H4 (cell line): ENCODE measurements around the gene KLHDC7B. TPM values are rescaled to one million over a fixed set of nuclear protein-coding genes. Genes with fewer than 3 reads are reported as not detected.
"Not testable (repeated sequence)": the region's sequence is repeated elsewhere in the genome, so short reads cannot be mapped to it uniquely, and the experiment has no call there.

Experiments used
- DNase-seq: peaks from one replicate; pipeline ENCODE4 v3.0.0-alpha.2; 2015; ENCODE audit warnings: low spot score
- total RNA-seq: library from RNA; depleted of rRNA; stranded (reverse); fragments of >200 nt; shearing (Covaris generic); gene quantifications from 2 replicates; pipeline ENCODE4 v1.2.3, GENCODE V29; 2014

The KLHDC7B gene
- total RNA-seq, 1 experiment from 2014 or later, result 0.48 TPM

- no peak for DNase-seq
These were observed 28.0 kb upstream of the KLHDC7B start for GRCh38 chr22:50517495-50518260.

- DNase-seq, result no peak
These were observed 27.1 kb upstream of the KLHDC7B start for GRCh38 chr22:50518606-50519005.

- DNase-seq, result no peak
These were observed 26.5 kb upstream of the KLHDC7B start for GRCh38 chr22:50519151-50519550.

GRCh38 chr22:50520184-50520583 lies 25.5 kb upstream of the KLHDC7B start:
- not testable (repeated sequence) for DNase-seq

- DNase-seq, result no peak
These were observed 24.8 kb upstream of the KLHDC7B start for GRCh38 chr22:50520826-50521453.

GRCh38 chr22:50521710-50522109 lies 24.0 kb upstream of the KLHDC7B start:
- DNase-seq, result no peak

- no peak for DNase-seq
These were observed 23.4 kb upstream of the KLHDC7B start for GRCh38 chr22:50522208-50522805.

GRCh38 chr22:50522806-50523438 lies 22.8 kb upstream of the KLHDC7B start:
- DNase-seq, result no peak

GRCh38 chr22:50523458-50523805 lies 22.3 kb upstream of the KLHDC7B start:
- no peak for DNase-seq

GRCh38 chr22:50523806-50524675 lies 21.7 kb upstream of the KLHDC7B start:
- DNase-seq, result no peak

- no peak for DNase-seq
These were observed 21.0 kb upstream of the KLHDC7B start for GRCh38 chr22:50524676-50525103.

- DNase-seq, result peak; percentile 94
These were observed 20.4 kb upstream of the KLHDC7B start, which contains the start of gene SCO2 for GRCh38 chr22:50525104-50525857. TSS of gene SCO2 (minus strand) at chr22:50525598. CDS start at chr22:50524411, 1,187 bp downstream.

- DNase-seq, result no peak
These were observed 19.9 kb upstream of the KLHDC7B start for GRCh38 chr22:50525858-50526107.

GRCh38 chr22:50526108-50526833 lies 19.4 kb upstream of the KLHDC7B start:
- DNase-seq, result peak; percentile 61

- no peak for DNase-seq
These were observed 18.6 kb upstream of the KLHDC7B start for GRCh38 chr22:50526834-50527801.

GRCh38 chr22:50527921-50528681 lies 17.6 kb upstream of the KLHDC7B start:
- no peak for DNase-seq

- no peak for DNase-seq
These were observed 16.9 kb upstream of the KLHDC7B start for GRCh38 chr22:50528682-50529415.
